Left ventricle myocardium inferior (tissue), 1 donor: Measurements from ENCODE around the gene RUNX1. TPM values are rescaled to one million over a fixed set of nuclear protein-coding genes. Genes with fewer than 3 reads are reported as not detected.

Experiments used
- DNase-seq: peaks from one replicate; pipeline ENCODE4 v3.0.0-alpha.2; 2020
- H3K27ac ChIP-seq: fragments of 200-600 bp; replicated peaks from 2 replicates; pipeline ENCODE4 v1.8.0; 2021
- H3K27me3 ChIP-seq: fragments of 200-600 bp; 2 replicates; pipeline ENCODE4 v1.8.0; 2021; ENCODE audit warnings: low read depth
- H3K36me3 ChIP-seq: fragments of 200-600 bp; 2 replicates; pipeline ENCODE4 v1.8.0; 2021
- H3K4me1 ChIP-seq: fragments of 200-600 bp; 2 replicates; pipeline ENCODE4 v1.8.0; 2021
- H3K4me3 ChIP-seq: fragments of 200-600 bp; 2 replicates; pipeline ENCODE4 v1.8.0; 2021; ENCODE audit warnings: mild to moderate bottlenecking, moderate library complexity
- H3K9me3 ChIP-seq: fragments of 200-600 bp; replicated peaks from 2 replicates; pipeline ENCODE4 v1.8.0; 2021
- CTCF ChIP-seq: fragments of 200-600 bp; IDR thresholded peaks from 2 replicates; pipeline ENCODE4 v1.8.0; 2021; ENCODE audit warnings: antibody characterized with exemption, mild to moderate bottlenecking, borderline replicate concordance
- intact Hi-C: fragments of 100-400 bp; cut with micrococcal nuclease; formaldehyde crosslinking; loops from one replicate; pipeline ENCODE4 v1.11.0; 2022
- total RNA-seq: library from RNA; stranded (reverse); fragmentation: NEBNext Ultra II Directional; extraction: Animal tissue kit (Norgen Biotek cat#: 25700); gene quantifications from one replicate; pipeline ENCODE4 v1.2.1, GENCODE V29; 2021
- donor health status: DM: no; HTN: yes; CAD: no; lungs with severe emphysema.

RUNX1 gene
- total RNA-seq, 1 donor from 2014 or later: 1.5 TPM

GRCh38 chr21:34965200-34966174 lies 83.6 kb downstream of the RUNX1 start:
- no peaks in the 10 kb centered on the region for H3K36me3 ChIP-seq
- no peak overlapping the region for H3K27ac ChIP-seq
- no peaks in the 10 kb centered on the region for H3K9me3 ChIP-seq
- no peaks in the 10 kb centered on the region for H3K4me1 ChIP-seq
- intact Hi-C loops: no loop called here
- H3K27me3 ChIP-seq: peaks cover 96% of the 10 kb centered on the region
- H3K4me3 ChIP-seq: no peak overlapping the region
- TF ChIP-seq CTCF: no peak
- DNase-seq: no peak

GRCh38 chr21:34962586-34963222 lies 86.4 kb downstream of the RUNX1 start:
- no peak for DNase-seq
- Histone ChIP-seq H3K9me3 (no peaks in the 10 kb centered on the region), H3K27ac (no peak overlapping the region), H3K4me3 (no peak overlapping the region), H3K4me1 (no peaks in the 10 kb centered on the region), H3K27me3 (peaks cover 86% of the 10 kb centered on the region), H3K36me3 (no peaks in the 10 kb centered on the region)
- intact Hi-C loops: no loop called here
- no peak for TF ChIP-seq CTCF

- intact Hi-C loops: no loop called here
- TF ChIP-seq CTCF: no peak
- H3K9me3 ChIP-seq: no peaks in the 10 kb centered on the region
- no peaks in the 10 kb centered on the region for H3K4me1 ChIP-seq
- no peak overlapping the region for H3K27ac ChIP-seq
- H3K4me3 ChIP-seq: no peak overlapping the region
- H3K27me3 ChIP-seq: peaks cover 87% of the 10 kb centered on the region
- DNase-seq: no peak
- H3K36me3 ChIP-seq: no peaks in the 10 kb centered on the region
Measured at GRCh38 chr21:34962136-34962535, 87.0 kb downstream of the RUNX1 start.

DNA sequence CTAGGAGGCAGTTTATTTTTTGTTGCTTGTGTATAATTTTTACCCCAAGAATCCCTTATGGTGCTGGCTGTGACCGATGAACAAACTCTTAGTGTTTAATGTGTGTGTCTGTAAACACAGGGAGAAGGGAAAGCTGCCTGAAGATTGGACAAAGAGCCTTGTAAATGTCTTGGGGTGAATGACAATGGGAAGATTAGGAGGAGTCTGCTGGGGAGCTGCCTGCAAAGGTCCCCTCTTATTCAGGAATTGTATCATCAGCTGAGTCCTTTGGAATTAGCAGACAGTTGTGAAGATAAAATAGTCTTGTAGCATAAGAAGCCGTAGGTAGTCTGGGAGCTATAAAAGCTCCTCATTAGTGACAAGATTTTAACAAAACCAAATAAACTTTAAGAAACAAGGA lies 88.4 kb downstream of the RUNX1 start:
- no peak for TF ChIP-seq CTCF
- no peaks in the 10 kb centered on the region for H3K4me1 ChIP-seq
- no peaks in the 10 kb centered on the region for H3K36me3 ChIP-seq
- DNase-seq: no peak
- intact Hi-C loops: no loop called here
- H3K27ac ChIP-seq: no peak overlapping the region
- H3K9me3 ChIP-seq: no peaks in the 10 kb centered on the region
- no peak overlapping the region for H3K4me3 ChIP-seq
- H3K27me3 ChIP-seq: peaks cover 80% of the 10 kb centered on the region

GRCh38 chr21:34959607-34960006 lies 89.5 kb downstream of the RUNX1 start:
- Histone ChIP-seq H3K4me1 (no peaks in the 10 kb centered on the region), H3K27me3 (peaks cover 75% of the 10 kb centered on the region), H3K27ac (no peak overlapping the region), H3K36me3 (no peaks in the 10 kb centered on the region), H3K9me3 (peaks cover 2% of the 10 kb centered on the region), H3K4me3 (no peak overlapping the region)
- no peak for TF ChIP-seq CTCF
- DNase-seq: no peak
- intact Hi-C loops: no loop called here
